Stomach (tissue), 9 donors: Measurements from ENCODE around the gene VWA7. TPM values are rescaled to one million over a fixed set of nuclear protein-coding genes. Genes with fewer than 3 reads are reported as not detected.

Experiments used
- DNase-seq, 2 donors: peaks; one replicate each; pipeline versions ENCODE4 v3.0.0 to v3.0.0-alpha.2; 2013 to 2019
- H3K27ac ChIP-seq, 5 donors: fragments of 200-600 bp in 4 of 5; sonication (generic) in 4 of 5; one replicate each; pipeline ENCODE4 v1.5.1; 2013 to 2019; ENCODE audit warnings: mild to moderate bottlenecking in 1 of 5, moderate library complexity in 1 of 5
- H3K27me3 ChIP-seq, 3 donors: fragments of 200-600 bp; sonication (generic); one replicate each; pipeline ENCODE4 v1.5.1; 2017 to 2019; ENCODE audit warnings: mixed run types in 1 of 3
- H3K36me3 ChIP-seq, 4 donors: fragments of 200-600 bp; sonication (generic); 1 replicate in 3 of 4; 2 replicates in 1 of 4; pipeline ENCODE4 v1.5.1; 2016 to 2019
- H3K4me1 ChIP-seq, 4 donors: fragments of 200-600 bp; sonication (generic); one replicate each; pipeline ENCODE4 v1.5.1; 2016 to 2019
- H3K4me3 ChIP-seq, 4 donors: fragments of 200-600 bp; sonication (generic) in 3 of 4; one replicate each; pipeline ENCODE4 v1.5.1; 2016 to 2019; ENCODE audit warnings: mild to moderate bottlenecking in 1 of 4
- H3K9me3 ChIP-seq, 4 donors: fragments of 200-600 bp; sonication (generic); one replicate each; pipeline ENCODE4 v1.5.1; 2016 to 2019
- CTCF ChIP-seq, 7 experiments: fragments of 450-650 bp in 4 of 7; fragments of 200-600 bp in 3 of 7; sonication (generic) in 3 of 7; IDR thresholded peaks; one replicate each; pipeline ENCODE4 v1.5.1; 2016 to 2019; ENCODE audit warnings: antibody characterized with exemption in 7 of 7, control low read depth in 2 of 7, mild to moderate bottlenecking in 1 of 7
- EP300 ChIP-seq: sonication (generic); formaldehyde crosslinking; IDR thresholded peaks from one replicate; pipeline ENCODE4 v1.6.1; 2017; ENCODE audit warnings: antibody characterized with exemption
- POLR2A ChIP-seq, 4 donors: fragments of 450-650 bp; IDR thresholded peaks; one replicate each; pipeline ENCODE4 v1.6.1; 2016; ENCODE audit warnings: antibody characterized with exemption in 4 of 4, control low read depth in 2 of 4, mild to moderate bottlenecking in 1 of 4, moderate library complexity in 1 of 4
- POLR2AphosphoS5 ChIP-seq, 3 donors: sonication (generic); formaldehyde crosslinking; IDR thresholded peaks; one replicate each; pipeline ENCODE4 v1.6.1; 2016; ENCODE audit warnings: antibody characterized with exemption in 3 of 3
- WGBS, 5 donors: extraction: QIAGEN DNeasy Blood & Tissue Kit in 3 of 5; methylation state at CpG; one replicate each; pipeline versions ENCODE4 v1.1.5 to v1.1.7; 2013 to 2018; 5-methylcytosine and 5-hydroxymethylcytosine counted together
- intact Hi-C: fragments of 100-400 bp; cut with DNase I; formaldehyde crosslinking; loops from one replicate; pipeline ENCODE4 v1.15.1; 2023; ENCODE audit warnings: low total_unique reads
- polyA plus RNA-seq, 3 donors: library from polyadenylated mRNA; stranded (reverse); fragments of 200-250 nt; gene quantifications; one replicate each; pipeline ENCODE4 v1.2.3, GENCODE V29; 2013
- total RNA-seq, 5 donors: library from RNA; depleted of rRNA; stranded (reverse); fragments of >200 nt; gene quantifications; one replicate each; pipeline versions ENCODE4 v1.1.0 to v1.2.3, GENCODE V29; 2014 to 2016
- donor health status: healthy with polysubstance abuse.
- donor health status: Bipolar disorder and iron deficiency.
- donor health status: healthy.

VWA7 gene
- total and polyA plus RNA-seq, 8 donors: 1.3 to 18.3 (median 4.2) TPM; not detected in 1

GRCh38 chr6:31780507-31781243 is 3.5 kb upstream of the VWA7 start:
- DNase-seq: no peak

GRCh38 chr6:31779908-31780307 is 2.8 kb upstream of the VWA7 start:
- 89 to 97% (median 96%) methylated on average over 9 to 10 of the region's 10 CpGs for WGBS, 5 donors
- H3K27ac ChIP-seq: no peak overlapping the region
- peaks cover 59 to 72% (median 71%) of the 10 kb centered on the region in 4 donors for H3K36me3 ChIP-seq
- no peaks in the 10 kb centered on the region for H3K9me3 ChIP-seq
- peaks cover 24 to 34% (median 27%) of the 10 kb centered on the region in 4 donors for H3K4me1 ChIP-seq
- no peak for DNase-seq
- no peak overlapping the region for H3K4me3 ChIP-seq
- intact Hi-C loops: no loop called here
- TF ChIP-seq EP300: no peak
- TF ChIP-seq CTCF (IDR thresholded peaks at IDR 0.05): no peak
- H3K27me3 ChIP-seq: no peaks in the 10 kb centered on the region

More at GRCh38 chr6:31780507-31781243, 3.5 kb upstream of the VWA7 start:
- no peaks in the 10 kb centered on the region for H3K27me3 ChIP-seq
- TF ChIP-seq EP300: no peak
- no peak for TF ChIP-seq CTCF (IDR thresholded peaks at IDR 0.05)
- no peak for TF ChIP-seq POLR2AphosphoS5 (IDR thresholded peaks at IDR 0.05)
- TF ChIP-seq POLR2A (IDR thresholded peaks at IDR 0.05): no peak
- peaks cover 66 to 79% (median 78%) of the 10 kb centered on the region in 4 donors for H3K36me3 ChIP-seq
- intact Hi-C loops: no loop called here
- H3K4me1 ChIP-seq: peaks cover 18 to 26% (median 21%) of the 10 kb centered on the region in 4 donors
- 86 to 90% (median 89%) methylated on average over 9 to 20 of the region's 20 CpGs for WGBS, 5 donors
- H3K4me3 ChIP-seq: no peak overlapping the region
- H3K27ac ChIP-seq: no peak overlapping the region
- H3K9me3 ChIP-seq: no peaks in the 10 kb centered on the region

- TF ChIP-seq EP300: no peak
- TF ChIP-seq POLR2A (IDR thresholded peaks at IDR 0.05): no peak
- TF ChIP-seq CTCF (IDR thresholded peaks at IDR 0.05): no peak
- 75 to 93% (median 87%) methylated on average over 27 to 43 of the region's 43 CpGs for WGBS, 5 donors
Measured at GRCh38 chr6:31778999-31779885, 2.1 kb upstream of the VWA7 start.

GRCh38 chr6:31778193-31778592 is 1.1 kb upstream of the VWA7 start:
- 91 to 96% (median 94%) methylated on average over 4 to 5 of the region's 5 CpGs for WGBS, 5 donors
- Histone ChIP-seq H3K4me3 (no peak overlapping the region), H3K27ac (peak overlapping the region; percentile 78 to 90 (median 84)), H3K27me3 (no peaks in the 10 kb centered on the region), H3K36me3 (peaks cover 43 to 55% (median 54%) of the 10 kb centered on the region in 4 donors), H3K9me3 (no peaks in the 10 kb centered on the region), H3K4me1 (peaks cover 24 to 39% (median 31%) of the 10 kb centered on the region in 4 donors)
- intact Hi-C loops: no loop called here
- no peak for DNase-seq
- no peak for TF ChIP-seq POLR2A (IDR thresholded peaks at IDR 0.05)

More at GRCh38 chr6:31778999-31779885, 2.1 kb upstream of the VWA7 start:
- peak in 1 of 2 donors; percentile 41 for DNase-seq
- Histone ChIP-seq H3K4me3 (no peak overlapping the region), H3K9me3 (no peaks in the 10 kb centered on the region), H3K4me1 (peaks cover 24 to 37% (median 29%) of the 10 kb centered on the region in 4 donors), H3K36me3 (peaks cover 52 to 65% (median 64%) of the 10 kb centered on the region in 4 donors), H3K27ac (peak overlapping the region in 4 of 5 donors; percentile 8 to 83 (median 56)), H3K27me3 (no peaks in the 10 kb centered on the region)
- intact Hi-C loops: no loop called here
